ENCODE measurements around the gene ZNF207. TPM values are rescaled to one million over a fixed set of nuclear protein-coding genes. Genes with fewer than 3 reads are reported as not detected.
A peak's percentile ranks its signal among the peaks of the same experiment; 100 is the strongest.

Gene ZNF207
- total RNA-seq, 1 donor from 2014 or later = 133 TPM

DNA sequence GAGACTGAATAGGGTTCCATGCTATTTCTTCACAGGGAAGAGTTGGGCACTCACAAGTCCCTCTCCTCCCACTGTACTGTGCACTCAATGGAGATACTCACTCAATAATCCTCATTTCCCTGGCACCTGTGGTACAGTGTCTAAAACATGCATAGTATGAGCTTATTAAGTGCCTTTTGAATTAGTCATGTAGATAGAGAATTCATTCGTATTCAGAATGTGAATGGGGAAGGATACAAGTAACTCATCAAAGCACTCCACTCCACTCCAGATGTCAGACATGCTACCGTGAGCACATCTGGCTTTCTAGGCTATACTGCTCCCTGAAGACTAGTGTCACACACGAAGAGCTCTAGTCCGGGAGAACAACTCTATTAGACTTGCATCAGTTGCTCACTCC is 14.3 kb upstream of the ZNF207 start:
- TF ChIP-seq, protein P1, sequence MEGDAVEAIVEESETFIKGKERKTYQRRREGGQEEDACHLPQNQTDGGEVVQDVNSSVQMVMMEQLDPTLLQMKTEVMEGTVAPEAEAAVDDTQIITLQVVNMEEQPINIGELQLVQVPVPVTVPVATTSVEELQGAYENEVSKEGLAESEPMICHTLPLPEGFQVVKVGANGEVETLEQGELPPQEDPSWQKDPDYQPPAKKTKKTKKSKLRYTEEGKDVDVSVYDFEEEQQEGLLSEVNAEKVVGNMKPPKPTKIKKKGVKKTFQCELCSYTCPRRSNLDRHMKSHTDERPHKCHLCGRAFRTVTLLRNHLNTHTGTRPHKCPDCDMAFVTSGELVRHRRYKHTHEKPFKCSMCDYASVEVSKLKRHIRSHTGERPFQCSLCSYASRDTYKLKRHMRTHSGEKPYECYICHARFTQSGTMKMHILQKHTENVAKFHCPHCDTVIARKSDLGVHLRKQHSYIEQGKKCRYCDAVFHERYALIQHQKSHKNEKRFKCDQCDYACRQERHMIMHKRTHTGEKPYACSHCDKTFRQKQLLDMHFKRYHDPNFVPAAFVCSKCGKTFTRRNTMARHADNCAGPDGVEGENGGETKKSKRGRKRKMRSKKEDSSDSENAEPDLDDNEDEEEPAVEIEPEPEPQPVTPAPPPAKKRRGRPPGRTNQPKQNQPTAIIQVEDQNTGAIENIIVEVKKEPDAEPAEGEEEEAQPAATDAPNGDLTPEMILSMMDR (IDR thresholded peaks at IDR 0.05) = no peak
- H3K27ac ChIP-seq = no peak overlapping the region
- H3K9me3 ChIP-seq = no peaks in the 10 kb centered on the region
- peaks cover 3% of the 10 kb centered on the region for H3K4me1 ChIP-seq
- no peak for ATAC-seq
- H3K27me3 ChIP-seq = no peaks in the 10 kb centered on the region
- H3K4me3 ChIP-seq = no peak overlapping the region
- no peak for DNase-seq
- intact Hi-C loops (cut with DNase I) = no loop called here
- H3K36me3 ChIP-seq = peaks cover 54% of the 10 kb centered on the region

DNA sequence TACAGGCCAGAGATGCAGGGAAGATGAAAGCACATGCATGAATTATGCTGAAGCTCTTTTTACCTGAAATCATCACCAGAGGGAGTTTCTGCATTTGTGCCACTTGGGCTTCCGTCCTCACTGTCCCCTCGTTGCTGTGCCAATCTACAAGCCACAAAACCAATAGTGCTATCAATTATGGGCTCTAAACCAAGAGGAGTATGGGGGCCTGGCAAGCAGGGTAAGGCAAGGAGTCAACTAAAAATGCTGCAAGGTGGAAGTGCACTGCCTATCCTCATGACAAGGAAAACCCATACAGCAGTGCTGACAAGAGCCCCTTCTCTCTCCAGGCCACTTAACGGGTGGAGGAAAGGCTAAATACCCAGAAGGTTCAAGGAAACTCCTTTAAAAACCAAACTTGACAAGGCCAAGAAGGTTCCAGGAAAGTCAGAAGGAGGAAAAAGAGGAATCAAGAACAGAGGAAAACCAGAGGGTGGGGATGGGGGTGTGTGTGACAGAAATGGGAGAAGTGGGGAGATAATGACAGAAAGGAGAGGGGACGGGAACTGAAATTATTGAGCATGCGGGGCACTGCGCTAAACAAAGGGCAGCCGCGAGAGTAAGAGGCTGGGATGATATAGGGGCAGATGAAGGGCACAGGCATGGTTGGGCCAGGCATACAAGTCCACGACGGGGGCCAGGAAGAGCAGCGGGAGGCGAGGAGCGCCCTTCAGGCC is 8.7 kb upstream of the ZNF207 start:
- H3K9me3 ChIP-seq = no peaks in the 10 kb centered on the region
- intact Hi-C loops (cut with DNase I) = no loop called here
- H3K4me1 ChIP-seq = peaks cover 15% of the 10 kb centered on the region
- H3K27me3 ChIP-seq = no peaks in the 10 kb centered on the region
- ATAC-seq (peak; percentile 5), DNase-seq (no peak)
- H3K4me3 ChIP-seq = peak overlapping the region; percentile 71
- peaks cover 33% of the 10 kb centered on the region for H3K36me3 ChIP-seq
- TF ChIP-seq, protein P1 (IDR thresholded peaks at IDR 0.05) = no peak
- peak overlapping the region; percentile 77 for H3K27ac ChIP-seq

DNA sequence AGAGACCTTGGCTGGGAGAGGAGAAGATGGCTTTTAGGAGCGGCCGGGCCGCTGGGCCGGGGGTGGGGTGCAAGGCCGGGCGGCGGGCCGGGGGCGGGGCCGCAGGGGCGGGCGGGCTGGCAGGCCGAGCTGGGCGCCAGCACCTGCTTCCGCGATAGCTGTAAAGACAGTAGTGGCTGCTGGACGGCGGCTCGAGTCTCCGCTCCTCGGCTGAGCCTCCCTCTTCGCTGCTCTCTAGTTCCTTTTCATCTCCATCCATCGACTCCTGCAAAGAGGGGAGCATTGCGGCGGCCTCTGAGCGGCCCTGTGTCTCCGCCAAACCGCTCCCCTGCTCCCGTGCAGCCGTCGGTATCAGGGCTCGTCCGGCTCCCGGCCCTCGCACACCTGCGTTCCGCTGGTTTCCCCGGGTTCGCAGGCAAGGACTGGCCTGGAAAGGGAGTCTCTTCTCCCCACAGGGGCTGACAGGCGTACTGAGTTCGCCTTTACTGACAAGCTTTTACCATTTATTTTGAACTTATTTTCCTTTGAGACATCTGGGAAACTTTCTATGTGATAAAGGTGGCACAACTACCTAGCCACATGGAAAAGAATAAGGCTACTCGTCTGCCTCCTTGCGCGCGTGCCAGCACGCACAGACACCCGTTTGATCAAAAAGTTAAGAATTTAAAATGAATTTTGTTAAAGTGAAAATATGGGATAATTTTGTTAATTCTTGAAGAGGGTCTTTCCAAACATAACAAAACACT is 7.9 kb upstream of the ZNF207 start, which contains the start of gene C17orf75:
TSS of gene C17orf75 (minus strand) at position 317 of the 746 bp plus-strand sequence. CDS start at position 283, 34 bp downstream.
- peaks cover 15% of the 10 kb centered on the region for H3K4me1 ChIP-seq
- TF ChIP-seq, protein P1 (IDR thresholded peaks at IDR 0.05) = no peak
- H3K36me3 ChIP-seq = peaks cover 27% of the 10 kb centered on the region
- DNase-seq (peak; percentile 91), ATAC-seq (peak; percentile 98)
- no peaks in the 10 kb centered on the region for H3K27me3 ChIP-seq
- H3K4me3 ChIP-seq = peak within 1 kb of the TSS; percentile 71
- intact Hi-C loops (cut with DNase I) = no loop called here
- H3K27ac ChIP-seq = peak within 1 kb of the TSS; percentile 77
- no peaks in the 10 kb centered on the region for H3K9me3 ChIP-seq

DNA sequence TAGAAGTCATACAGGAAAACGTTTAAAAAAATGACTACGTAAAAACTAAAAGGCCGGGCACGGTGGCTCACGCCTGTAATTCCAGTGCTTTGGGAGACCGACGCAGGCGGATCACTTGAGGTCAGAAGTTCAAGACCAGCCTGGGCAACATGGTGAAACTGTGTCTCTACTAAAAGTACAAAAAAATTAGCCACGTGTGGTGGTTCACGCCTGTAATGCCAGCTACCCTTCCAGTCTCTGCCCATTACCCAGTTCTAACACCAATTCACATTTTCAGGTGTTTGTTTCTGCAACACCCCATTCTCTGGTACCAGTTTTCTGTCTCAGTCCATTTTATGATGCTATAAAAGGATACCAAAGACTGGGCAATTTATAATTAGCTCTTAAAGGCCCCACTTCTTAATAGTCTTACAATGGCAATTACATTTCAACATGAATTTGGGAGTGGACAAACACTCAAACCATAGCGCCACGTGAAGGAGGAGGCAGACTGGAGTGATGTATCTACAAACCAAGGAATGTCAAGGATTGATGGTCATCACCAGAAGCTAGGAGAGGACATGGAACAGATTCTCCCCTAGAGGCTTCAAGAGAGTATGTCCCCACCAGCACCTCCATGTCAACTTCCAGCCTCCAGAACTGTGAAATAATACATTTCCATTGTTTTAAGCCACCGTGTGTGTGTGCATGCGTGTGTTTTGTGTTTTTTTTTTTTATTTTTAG is 7.2 kb upstream of the ZNF207 start:
- Histone ChIP-seq H3K27me3 (no peaks in the 10 kb centered on the region), H3K27ac (peak overlapping the region; percentile 77), H3K9me3 (no peaks in the 10 kb centered on the region), H3K4me1 (peaks cover 15% of the 10 kb centered on the region), H3K36me3 (peaks cover 20% of the 10 kb centered on the region), H3K4me3 (peak overlapping the region; percentile 71)
- DNase-seq (no peak), ATAC-seq (no peak)
- TF ChIP-seq, protein P1 (IDR thresholded peaks at IDR 0.05) = no peak
- intact Hi-C loops (cut with DNase I) = no loop called here

DNA sequence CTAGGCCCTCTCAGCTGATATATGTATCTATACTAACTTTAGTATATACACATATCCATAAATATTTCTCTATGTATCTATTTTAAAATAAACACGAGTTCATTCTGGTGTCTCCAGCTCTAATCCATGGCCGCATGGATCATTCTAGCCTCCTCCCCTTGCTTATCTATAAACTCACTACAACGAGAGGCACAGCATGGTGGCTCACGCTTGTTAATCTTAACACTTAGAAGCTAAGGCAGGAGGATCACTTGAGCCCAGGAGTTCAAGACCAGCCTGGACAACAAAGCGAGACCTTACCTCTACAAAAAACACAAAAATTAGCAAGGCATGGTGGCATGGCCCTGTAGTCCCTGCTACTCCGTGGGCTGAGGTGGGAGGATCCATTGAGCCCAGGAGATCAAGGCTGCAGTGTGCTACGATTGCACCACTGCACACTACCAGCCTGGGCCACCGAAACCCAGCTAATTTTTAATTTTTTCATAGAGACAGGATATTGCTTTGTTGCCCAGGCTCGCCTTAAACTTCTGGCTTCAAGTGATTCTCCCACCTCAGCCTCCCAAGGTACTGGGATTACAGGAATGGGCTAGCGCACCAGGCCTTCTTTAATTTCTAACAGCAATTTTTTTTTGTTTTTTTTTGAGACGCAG is 3.9 kb upstream of the ZNF207 start:
- intact Hi-C loops (cut with DNase I) = no loop called here
- H3K27me3 ChIP-seq = no peaks in the 10 kb centered on the region
- TF ChIP-seq, protein P1 (IDR thresholded peaks at IDR 0.05) = no peak
- ATAC-seq (no peak), DNase-seq (no peak)
- H3K4me3 ChIP-seq = no peak overlapping the region
- H3K36me3 ChIP-seq = no peaks in the 10 kb centered on the region
- no peaks in the 10 kb centered on the region for H3K9me3 ChIP-seq
- no peak overlapping the region for H3K27ac ChIP-seq
- H3K4me1 ChIP-seq = peaks cover 11% of the 10 kb centered on the region
